ENCODE measurements around the gene MTREX.

The MTREX gene

GRCh38 chr5:55471468-55471867 lies 163.7 kb downstream of the MTREX start:
- DNase-seq (ENCODE audit: low spot score) = no peak

DNA sequence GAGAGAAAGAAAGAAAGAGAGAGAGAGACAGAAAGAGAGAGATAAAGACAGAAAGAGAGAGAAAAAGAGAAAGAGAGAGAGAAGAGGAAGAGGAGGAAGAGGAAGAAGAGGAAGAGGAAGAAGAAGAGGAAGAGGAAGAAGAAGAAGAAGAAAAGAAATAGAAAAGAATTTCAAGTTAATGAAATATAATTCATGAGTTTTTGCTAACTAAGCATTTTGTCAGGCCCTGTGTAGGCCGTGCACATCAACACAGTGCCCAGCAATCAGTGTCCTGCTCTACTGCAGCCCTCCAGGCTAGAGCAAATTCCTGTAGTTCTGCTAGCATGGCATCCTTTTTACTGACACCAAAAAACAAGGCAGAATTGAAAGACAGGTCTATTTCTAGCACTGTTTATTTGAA lies 164.9 kb downstream of the MTREX start:
- no peak for DNase-seq (ENCODE audit: low spot score)

Measured in germinal center (tissue), 1 donor.